Liver (tissue), 3 donors: ENCODE results near the gene SRGAP1.

Experiments used
- ATF3 ChIP-seq: IDR thresholded peaks from 2 replicates; pipeline ENCODE4 v1.6.1; 2016; ENCODE audit warnings: antibody characterized with exemption
- CTCF ChIP-seq: fragments of 150-350 bp; IDR thresholded peaks from 2 replicates; pipeline ENCODE4 v1.5.1; 2017; ENCODE audit warnings: improper control_type of control experiment, low read depth, low read length; ENCODE audit not compliant: missing input control
- FOXA2 ChIP-seq: IDR thresholded peaks from 2 replicates; pipeline ENCODE4 v1.6.1; 2016; ENCODE audit warnings: antibody characterized with exemption
- RXRA ChIP-seq, 2 donors: IDR thresholded peaks; 2 replicates each; pipeline ENCODE4 v1.6.1; 2017 to 2018; ENCODE audit warnings: antibody characterized with exemption in 2 of 2, mild to moderate bottlenecking in 1 of 2
- SP1 ChIP-seq: IDR thresholded peaks from 2 replicates; pipeline ENCODE4 v1.6.1; 2018; ENCODE audit warnings: antibody characterized with exemption, mild to moderate bottlenecking
- TAF1 ChIP-seq: conservative IDR thresholded peaks from 2 replicates; pipeline ENCODE4 v1.6.1; 2016; ENCODE audit warnings: antibody characterized with exemption, mild to moderate bottlenecking
- donor health status: healthy.
- donor health status: healthy.

GRCh38 chr12:63929426-63929825 lies 84.9 kb downstream of the SRGAP1 start:
- TF ChIP-seq FOXA2 (no peak), ATF3 (no peak), CTCF (no peak), RXRA (IDR thresholded peaks at IDR 0.05) (no peak), TAF1 (no peak), SP1 (no peak)
